ENCODE results near the gene TSEN2.

Gene TSEN2

GRCh38 chr3:12557473-12558100 lies 73.3 kb downstream of the TSEN2 start:
- DNase-seq, result peak; percentile 34

- no peak for DNase-seq
These were observed 74.4 kb downstream of the TSEN2 start for GRCh38 chr3:12558706-12559105.

- DNase-seq, result no peak
These were observed 75.2 kb downstream of the TSEN2 start for GRCh38 chr3:12559520-12559919.

GRCh38 chr3:12560505-12561190 lies 76.4 kb downstream of the TSEN2 start:
- DNase-seq, result no peak

- no peak for DNase-seq
These were observed 77.1 kb downstream of the TSEN2 start for GRCh38 chr3:12561397-12561796.

GRCh38 chr3:12562451-12562850 lies 78.2 kb downstream of the TSEN2 start:
- no peak for DNase-seq

- DNase-seq, result no peak
These were observed 82.7 kb downstream of the TSEN2 start for GRCh38 chr3:12566976-12567375.

- no peak for DNase-seq
These were observed 84.5 kb downstream of the TSEN2 start for GRCh38 chr3:12568747-12569146.

GRCh38 chr3:12569836-12570235 lies 85.6 kb downstream of the TSEN2 start:
- no peak for DNase-seq

GRCh38 chr3:12571986-12572385 lies 87.7 kb downstream of the TSEN2 start:
- no peak for DNase-seq

GRCh38 chr3:12574131-12574530 lies 89.9 kb downstream of the TSEN2 start:
- DNase-seq, result no peak

GRCh38 chr3:12574661-12575060 lies 90.4 kb downstream of the TSEN2 start:
- no peak for DNase-seq

- DNase-seq, result no peak
These were observed 93.1 kb downstream of the TSEN2 start for GRCh38 chr3:12577379-12577778.

GRCh38 chr3:12578742-12579141 lies 94.5 kb downstream of the TSEN2 start:
- no peak for DNase-seq

GRCh38 chr3:12579456-12579855 lies 95.2 kb downstream of the TSEN2 start:
- no peak for DNase-seq

- DNase-seq, result no peak
These were observed 95.6 kb downstream of the TSEN2 start for GRCh38 chr3:12579905-12580304.

GRCh38 chr3:12582730-12583129 lies 98.5 kb downstream of the TSEN2 start:
- DNase-seq, result no peak

All from GF-D8 (cell line).